NB4 (cell line): ENCODE results near the gene C10orf53.

Experiments used
- CTCF ChIP-seq: IDR thresholded peaks from one replicate; pipeline ENCODE4 v1.5.1; 2012; ENCODE audit warnings: low read depth, low read length
- MAX ChIP-seq: IDR thresholded peaks from 2 replicates; pipeline ENCODE4 v1.6.1; 2011; ENCODE audit warnings: low read depth, low read length
- POLR2A ChIP-seq: IDR thresholded peaks from 2 replicates; pipeline ENCODE4 v1.6.1; 2011; ENCODE audit warnings: mild to moderate bottlenecking; ENCODE audit not compliant: insufficient read length; ENCODE audit errors: extremely low read depth

- TF ChIP-seq CTCF (no peak), POLR2A (no peak), MAX (no peak)
These were observed 8.9 kb downstream of the C10orf53 start for GRCh38 chr10:49688261-49688846.
